ENCODE results near the gene TSPAN17.

Gene TSPAN17

GRCh38 chr5:176638437-176638836 lies 8.8 kb upstream of the TSPAN17 start:
- in situ Hi-C loops (cut with HindIII; ENCODE audit: low sequenced_read_pairs) = no loop called here

- in situ Hi-C loops (cut with HindIII; ENCODE audit: low sequenced_read_pairs) = no loop called here
Observed at GRCh38 chr5:176639208-176639607, 8.1 kb upstream of the TSPAN17 start.

- in situ Hi-C loops (cut with HindIII; ENCODE audit: low sequenced_read_pairs) = no loop called here
Observed at GRCh38 chr5:176639981-176640380, 7.3 kb upstream of the TSPAN17 start.

- in situ Hi-C loops (cut with HindIII; ENCODE audit: low sequenced_read_pairs) = no loop called here
Observed at GRCh38 chr5:176640616-176641015, 6.7 kb upstream of the TSPAN17 start.

GRCh38 chr5:176642675-176643490 lies 4.4 kb upstream of the TSPAN17 start:
- in situ Hi-C loops (cut with HindIII; ENCODE audit: low sequenced_read_pairs) = no loop called here

- in situ Hi-C loops (cut with HindIII; ENCODE audit: low sequenced_read_pairs) = no loop called here
Observed at GRCh38 chr5:176643491-176644219, 3.6 kb upstream of the TSPAN17 start.

- in situ Hi-C loops (cut with HindIII; ENCODE audit: low sequenced_read_pairs) = no loop called here
Observed at GRCh38 chr5:176644294-176644693, 3.0 kb upstream of the TSPAN17 start.

- in situ Hi-C loops (cut with HindIII; ENCODE audit: low sequenced_read_pairs) = no loop called here
Observed at GRCh38 chr5:176644878-176645670, 2.2 kb upstream of the TSPAN17 start.

GRCh38 chr5:176646049-176646706 lies 1.1 kb upstream of the TSPAN17 start:
- in situ Hi-C loops (cut with HindIII; ENCODE audit: low sequenced_read_pairs) = no loop called here

- in situ Hi-C loops (cut with HindIII; ENCODE audit: low sequenced_read_pairs) = no loop called here
Observed at GRCh38 chr5:176646707-176647029, 616 bp upstream of the TSPAN17 start.

GRCh38 chr5:176647843-176648473 lies 674 bp downstream of the TSPAN17 start:
- in situ Hi-C loops (cut with HindIII; ENCODE audit: low sequenced_read_pairs) = no loop called here

- in situ Hi-C loops (cut with HindIII; ENCODE audit: low sequenced_read_pairs) = no loop called here
Observed at GRCh38 chr5:176648474-176649194, 1.4 kb downstream of the TSPAN17 start.

GRCh38 chr5:176650354-176650884 lies 3.1 kb downstream of the TSPAN17 start:
- in situ Hi-C loops (cut with HindIII; ENCODE audit: low sequenced_read_pairs) = no loop called here

- in situ Hi-C loops (cut with HindIII; ENCODE audit: low sequenced_read_pairs) = no loop called here
Observed at GRCh38 chr5:176651472-176651980, 4.2 kb downstream of the TSPAN17 start.

- in situ Hi-C loops (cut with HindIII; ENCODE audit: low sequenced_read_pairs) = no loop called here
Observed at GRCh38 chr5:176652136-176652535, 4.9 kb downstream of the TSPAN17 start.

- in situ Hi-C loops (cut with HindIII; ENCODE audit: low sequenced_read_pairs) = no loop called here
Observed at GRCh38 chr5:176653401-176654385, 6.4 kb downstream of the TSPAN17 start.

- in situ Hi-C loops (cut with HindIII; ENCODE audit: low sequenced_read_pairs) = no loop called here
Observed at GRCh38 chr5:176654856-176655255, 7.6 kb downstream of the TSPAN17 start.

- in situ Hi-C loops (cut with HindIII; ENCODE audit: low sequenced_read_pairs) = no loop called here
Observed at GRCh38 chr5:176656467-176656990, 9.2 kb downstream of the TSPAN17 start.
